Measurements from ENCODE around the gene ETFB.

Gene ETFB

DNA sequence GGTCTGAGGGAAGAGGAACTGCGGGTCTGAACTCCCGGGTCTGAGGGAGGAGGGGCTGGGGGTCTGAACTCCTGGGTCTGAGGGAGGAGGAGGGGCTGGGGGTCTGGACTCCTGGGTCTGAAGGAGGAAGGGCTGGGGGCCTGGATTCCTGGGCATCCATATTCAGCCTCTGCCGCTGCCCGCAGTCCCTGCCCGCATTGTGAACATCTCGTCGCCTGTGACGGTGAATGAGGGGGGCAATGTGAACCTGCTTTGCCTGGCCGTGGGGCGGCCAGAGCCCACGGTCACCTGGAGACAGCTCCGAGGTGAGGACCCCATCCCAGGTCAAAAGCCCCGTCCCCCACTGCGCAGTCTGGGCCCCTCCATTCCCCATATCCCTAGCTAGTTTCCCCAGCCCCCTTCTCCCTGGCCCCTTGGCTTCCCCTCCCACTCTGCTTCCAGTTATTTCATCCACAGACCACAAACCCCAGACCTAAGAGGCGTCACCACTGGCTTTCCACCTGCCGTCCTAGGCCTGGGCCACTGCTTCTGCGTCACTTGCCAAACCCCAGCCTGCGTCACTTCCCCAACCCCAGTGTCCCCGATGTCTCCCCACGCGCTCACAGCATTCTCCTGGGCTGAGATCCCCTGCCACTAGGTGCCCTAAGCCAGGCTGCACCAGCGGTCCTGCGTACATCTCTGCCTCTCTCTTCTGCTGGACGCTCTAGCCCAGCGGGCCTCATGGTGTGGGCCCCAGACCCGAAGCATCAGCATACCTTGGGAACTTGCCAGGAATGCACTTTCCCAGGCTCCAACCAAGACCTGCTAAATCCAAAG is 40.8 kb downstream of the ETFB start:
- no peak for DNase-seq

DNA sequence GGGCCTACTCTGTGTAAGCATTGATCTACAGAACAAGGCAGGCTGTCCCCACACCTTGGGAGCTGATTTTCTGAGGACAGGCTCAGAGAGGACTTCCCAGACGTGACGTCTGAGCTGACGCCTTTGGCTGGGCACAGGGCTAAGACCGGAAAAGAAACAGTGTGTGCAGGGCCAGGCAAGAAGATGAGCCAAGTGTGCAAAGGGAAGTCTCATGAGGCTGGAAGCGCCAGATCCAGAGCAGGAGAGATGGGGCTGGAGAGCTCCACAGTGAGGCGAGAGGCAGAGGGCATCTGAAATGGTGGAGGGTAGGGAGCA is 42.1 kb downstream of the ETFB start:
- DNase-seq: no peak

DNA sequence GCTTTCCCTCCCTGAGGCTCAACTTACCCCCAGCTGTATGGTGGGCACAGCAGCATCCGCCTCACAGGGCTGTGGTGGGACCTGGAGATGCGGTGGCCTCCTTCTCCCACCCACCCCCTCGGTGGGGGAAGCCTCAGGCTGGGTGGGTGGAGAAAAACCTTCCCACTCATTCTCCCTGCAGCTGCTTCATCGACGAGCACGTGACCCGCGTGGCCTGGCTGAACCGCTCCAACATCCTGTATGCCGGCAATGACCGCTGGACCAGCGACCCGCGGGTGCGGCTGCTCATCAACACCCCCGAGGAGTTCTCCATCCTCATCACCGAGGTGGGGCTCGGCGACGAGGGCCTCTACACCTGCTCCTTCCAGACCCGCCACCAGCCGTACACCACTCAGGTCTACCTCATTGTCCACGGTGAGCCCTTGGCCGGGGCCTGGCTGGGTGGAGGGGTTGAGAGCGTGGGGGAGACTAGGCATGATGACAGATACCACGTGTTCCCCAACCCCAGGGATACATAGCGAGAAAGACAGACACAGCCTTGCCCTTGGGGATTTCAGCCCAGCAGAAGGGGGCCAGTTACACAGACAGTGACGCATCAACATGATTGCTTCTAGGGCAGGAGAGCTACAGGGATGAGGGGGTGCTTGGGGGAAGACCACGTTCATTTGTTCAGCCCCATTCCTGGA is 42.6 kb downstream of the ETFB start:
- no peak for DNase-seq

DNA sequence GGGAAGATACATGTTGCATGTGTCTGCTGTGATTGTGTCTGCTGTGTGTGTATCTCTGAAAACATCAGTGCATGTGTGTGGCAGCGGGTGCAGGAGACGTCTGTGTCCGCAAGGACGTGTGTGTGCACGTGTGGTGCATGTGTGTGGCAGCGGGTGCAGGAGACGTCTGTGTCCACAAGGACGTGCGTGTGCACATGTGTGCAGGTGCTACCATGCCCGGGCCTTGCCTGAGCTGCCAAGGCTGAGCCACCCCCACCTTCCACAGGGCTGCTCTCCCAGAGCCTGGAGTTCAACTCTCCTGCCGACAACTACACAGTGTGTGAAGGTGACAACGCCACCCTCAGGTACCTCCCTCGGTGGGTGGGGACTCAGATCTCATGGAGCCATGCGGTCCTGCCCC is 44.4 kb downstream of the ETFB start:
- no peak for DNase-seq

DNA sequence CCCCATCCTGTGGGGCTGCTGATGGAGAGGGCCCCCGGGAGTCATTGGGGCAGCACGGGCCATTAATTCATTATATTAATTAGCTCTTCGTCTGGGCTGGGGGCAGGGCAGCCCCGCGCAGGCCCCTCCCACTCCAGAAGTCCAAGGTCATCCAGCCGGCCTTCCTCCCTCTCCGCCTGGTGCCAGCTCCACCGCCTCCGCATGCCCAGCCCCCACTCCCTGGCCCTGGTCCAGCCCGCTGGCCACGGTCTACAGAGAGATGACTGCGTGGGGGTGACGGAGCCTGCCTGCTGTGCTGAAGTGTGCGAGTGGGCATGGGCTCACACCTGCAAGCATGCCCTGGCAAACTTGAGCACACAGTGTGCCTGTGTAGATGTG is 45.9 kb downstream of the ETFB start:
- DNase-seq: no peak

DNA sequence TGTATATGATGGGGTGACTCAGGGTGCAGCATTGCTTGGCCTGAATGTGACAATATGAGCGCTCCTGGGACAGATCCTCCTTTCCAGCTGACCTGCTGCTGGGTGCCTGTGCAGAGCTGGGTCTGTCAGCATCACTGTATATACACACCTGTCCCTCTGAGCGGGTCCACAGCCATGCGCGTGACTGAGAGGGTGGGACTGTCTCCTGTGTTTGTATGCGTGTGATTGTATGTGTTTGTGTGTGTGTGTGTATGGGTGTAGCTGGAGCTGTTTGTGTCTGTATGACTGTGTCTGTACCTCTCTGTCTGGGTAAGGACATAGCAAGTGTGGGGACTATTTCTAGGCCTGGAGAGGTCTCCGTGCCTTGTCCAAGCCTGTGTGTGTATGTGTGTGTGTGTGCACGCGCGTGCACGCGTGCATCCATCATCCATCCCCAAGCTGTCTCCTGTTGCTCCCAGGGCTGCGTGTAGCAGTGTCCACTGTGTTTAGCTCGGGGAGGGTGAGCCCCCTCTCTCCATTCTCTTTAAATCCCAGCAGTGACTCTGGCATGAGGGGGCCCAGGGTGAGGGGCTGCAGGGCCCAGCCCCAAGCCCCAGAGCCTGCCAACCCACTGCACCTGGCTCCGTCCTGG is 46.4 kb downstream of the ETFB start:
- DNase-seq: no peak

DNA sequence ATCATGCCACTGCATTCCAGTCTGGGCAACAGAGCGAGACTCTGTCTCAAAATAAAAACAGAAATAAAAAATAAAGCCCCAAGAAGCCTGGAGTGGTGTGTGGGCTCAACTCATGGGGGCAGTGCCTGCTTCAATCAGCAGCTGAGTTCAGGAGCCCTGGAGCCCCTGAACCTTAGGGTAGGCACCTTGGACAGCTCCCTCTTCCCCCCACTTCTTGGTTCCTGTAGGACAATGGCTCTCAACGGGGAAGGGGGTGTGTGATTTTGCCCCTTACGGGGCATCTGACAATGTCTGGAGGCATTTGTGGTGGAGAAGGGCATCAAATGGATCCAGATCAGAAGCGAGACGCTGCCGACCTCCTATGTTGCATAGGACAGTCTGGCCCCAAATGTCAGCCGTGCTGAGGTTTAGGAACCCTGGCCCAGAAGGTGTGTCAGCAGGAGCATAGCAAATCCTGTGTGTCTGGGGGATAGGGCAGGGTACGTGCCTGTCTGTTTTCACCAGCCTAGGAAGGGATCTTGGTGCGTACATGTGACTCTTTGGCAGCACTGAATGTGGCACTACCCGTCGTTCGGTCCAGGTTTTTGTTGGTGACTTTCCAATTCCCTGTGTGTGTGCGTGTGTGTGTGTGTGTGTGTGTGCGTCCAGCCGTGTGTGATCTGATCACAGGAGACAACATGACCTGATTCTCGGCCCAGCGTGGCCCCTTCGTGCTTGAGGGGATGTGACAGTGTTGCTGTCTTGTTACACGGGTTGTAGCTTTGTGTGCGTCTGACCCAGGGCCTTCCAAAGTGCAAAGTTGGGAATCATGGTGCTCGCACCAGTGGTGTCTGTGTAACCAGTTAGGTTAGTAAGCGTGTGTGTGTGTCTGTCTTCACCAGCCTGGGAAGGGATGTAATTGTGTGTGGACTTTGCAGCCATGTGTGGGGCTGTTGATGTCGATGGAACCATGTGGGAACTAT is 47.2 kb downstream of the ETFB start:
- DNase-seq: no peak

DNA sequence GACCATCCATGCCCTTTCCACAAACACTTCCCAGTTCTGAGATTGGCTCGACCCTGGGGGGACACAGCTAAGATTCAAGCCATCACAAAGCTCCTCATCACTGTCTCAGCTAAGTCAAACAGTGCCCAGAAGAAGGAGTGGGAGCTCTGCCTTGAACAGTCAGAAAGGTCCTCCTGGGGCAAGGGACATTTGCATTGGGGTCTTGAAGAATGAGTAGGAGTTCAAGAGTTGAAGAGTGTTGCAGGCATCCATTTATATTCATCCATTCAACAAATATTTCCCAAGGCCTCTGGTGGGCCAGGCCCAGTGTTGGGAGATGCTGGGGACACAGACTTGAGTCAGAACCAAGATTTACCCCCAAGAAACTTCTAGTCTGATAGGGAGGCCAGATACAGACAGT is 48.2 kb downstream of the ETFB start:
- DNase-seq: no peak

DNA sequence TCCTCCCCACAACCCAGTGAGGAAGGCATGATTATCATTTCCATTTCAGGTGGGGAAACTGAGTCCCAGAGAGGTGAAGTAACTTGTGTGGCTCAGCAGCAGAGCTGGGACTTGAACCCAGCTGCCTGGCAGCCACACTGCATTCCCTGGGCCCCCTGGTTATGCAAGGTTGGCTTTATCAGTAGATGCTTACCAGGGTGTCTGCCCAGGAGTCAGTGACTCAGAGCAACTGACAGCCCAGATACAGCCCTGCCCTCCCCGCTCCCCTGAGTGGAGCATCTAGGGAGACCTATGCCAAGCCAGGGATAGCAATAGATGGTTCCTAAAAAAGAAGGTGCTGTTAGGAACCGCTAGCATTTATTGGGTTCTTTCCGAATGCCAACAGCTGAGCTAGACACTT is 48.8 kb downstream of the ETFB start:
- DNase-seq: no peak

DNA sequence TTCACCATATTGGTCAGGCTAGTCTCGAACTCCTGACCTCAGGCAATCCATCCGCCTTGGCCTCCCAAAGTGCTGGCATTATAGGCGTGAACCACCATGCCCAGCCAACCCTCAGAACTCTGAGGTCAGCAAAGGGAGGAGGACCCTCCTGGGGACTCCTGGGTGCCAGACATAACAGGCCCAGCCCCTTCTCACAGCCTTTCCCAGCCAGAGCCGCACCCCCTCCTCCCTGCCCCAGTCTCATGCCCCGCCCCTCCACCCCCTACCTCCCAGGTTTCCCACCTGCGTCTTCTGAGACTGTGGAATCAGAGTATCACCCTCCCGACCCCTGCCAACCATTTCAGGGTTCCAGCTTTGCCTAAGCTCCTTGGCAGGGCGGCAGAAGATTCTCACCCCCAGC is 49.5 kb downstream of the ETFB start:
- no peak for DNase-seq

DNA sequence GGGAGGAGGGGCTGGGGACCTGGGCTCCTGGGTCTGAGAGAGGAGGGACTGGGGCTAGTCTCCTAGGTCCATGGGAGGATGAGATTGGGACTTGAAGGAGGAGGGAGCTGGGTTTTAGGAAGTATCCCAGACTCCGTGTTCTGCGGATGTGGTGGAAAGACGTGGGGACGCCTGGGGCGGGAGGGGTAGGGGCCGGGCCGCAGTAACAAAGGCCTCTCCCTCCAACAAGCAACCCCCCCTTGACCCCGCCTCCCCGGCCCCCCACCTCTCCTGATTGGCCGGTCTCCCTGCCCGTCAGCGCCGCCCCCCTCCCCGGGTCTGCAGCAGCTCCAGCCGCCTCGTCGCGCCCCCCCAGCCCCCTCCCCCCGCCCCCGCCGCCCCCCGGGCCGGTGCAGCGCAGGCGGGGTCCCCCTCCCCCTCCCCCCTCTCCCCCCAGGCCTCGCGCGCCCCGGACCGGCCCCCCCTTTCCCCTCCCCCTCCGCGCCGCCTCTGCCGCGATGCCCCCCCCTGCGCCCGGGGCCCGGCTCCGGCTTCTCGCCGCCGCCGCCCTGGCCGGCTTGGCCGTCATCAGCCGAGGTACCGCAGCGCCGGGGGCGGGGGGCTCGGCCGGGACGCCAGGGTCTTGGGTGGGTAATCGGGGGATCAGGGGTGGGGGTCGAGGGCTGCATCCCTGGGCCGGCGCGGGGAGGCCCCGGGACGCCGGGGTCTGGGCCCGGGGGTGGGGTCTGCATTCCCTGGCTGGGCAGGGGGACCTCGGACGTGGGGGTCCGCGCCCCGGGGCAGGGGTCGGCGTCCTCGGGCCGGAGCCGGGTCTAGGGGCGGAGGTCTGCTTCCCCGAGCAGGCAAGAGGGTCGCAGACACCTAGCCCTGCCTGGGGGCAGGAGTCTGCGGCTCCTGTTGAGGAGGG is 54.6 kb downstream of the ETFB start, which contains the start of gene IGLON5:
IGLON5 (plus strand) TSS at position 294 of the 907 bp plus-strand sequence; CDS start at position 498, 204 bp downstream.
- DNase-seq: no peak

DNA sequence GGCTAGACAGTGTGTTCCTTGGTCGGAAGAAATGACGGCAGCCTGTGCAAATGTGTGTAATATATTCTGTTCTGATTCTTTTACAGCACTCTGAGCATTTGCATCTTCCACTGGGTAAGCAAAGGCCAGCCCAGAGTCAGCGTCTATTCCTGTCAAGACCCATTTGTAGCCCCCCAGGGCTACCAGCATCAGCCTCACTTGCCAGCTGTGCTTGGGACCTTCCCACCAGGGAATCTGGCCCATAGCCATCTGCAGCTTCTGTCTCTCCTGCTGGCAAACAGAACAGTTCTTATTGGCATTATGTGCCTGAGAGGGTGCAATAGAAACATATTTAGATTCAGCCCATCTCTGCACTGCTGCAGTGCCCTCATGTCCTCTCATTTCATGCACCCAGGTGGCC is 60.7 kb downstream of the ETFB start:
- no peak for DNase-seq

DNA sequence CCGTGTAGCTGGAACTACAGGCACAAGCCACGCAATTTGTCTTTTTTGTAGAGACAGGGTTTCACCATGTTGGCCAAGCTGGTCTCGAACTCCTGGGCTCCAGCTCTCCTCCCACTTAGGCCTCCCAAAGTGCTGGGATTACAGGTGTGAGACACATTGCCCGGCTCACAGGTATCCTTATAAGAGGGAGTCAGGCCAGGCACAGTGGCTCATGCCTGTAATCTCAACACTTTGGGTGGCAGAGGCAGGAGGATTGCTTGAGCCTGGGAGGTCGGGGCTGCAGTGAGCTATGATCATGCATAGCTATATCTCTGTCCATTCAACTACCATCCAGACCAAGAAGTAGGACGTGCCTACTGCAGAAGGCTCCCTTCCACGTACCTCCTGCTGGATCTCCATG is 64.9 kb downstream of the ETFB start:
- no peak for DNase-seq

DNA sequence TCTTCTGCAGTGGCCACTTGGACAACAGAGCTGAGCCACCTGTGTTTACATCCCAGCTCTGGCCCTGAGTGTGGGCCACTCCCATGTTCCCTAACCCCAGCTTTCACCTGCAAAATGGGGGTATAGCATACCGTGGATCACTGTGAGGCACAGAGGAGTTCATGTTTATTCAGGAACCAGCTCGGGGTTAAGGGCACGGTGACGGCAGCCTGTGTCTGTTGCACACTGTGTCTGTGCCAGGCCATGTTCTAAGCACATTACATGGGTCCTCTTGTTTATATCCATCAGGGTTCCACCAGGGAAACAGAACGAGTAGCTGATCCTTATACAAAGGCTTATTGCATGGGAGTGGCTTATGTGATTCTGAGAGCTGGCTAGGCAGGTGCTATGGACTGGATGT is 68.8 kb downstream of the ETFB start:
- no peak for DNase-seq

DNA sequence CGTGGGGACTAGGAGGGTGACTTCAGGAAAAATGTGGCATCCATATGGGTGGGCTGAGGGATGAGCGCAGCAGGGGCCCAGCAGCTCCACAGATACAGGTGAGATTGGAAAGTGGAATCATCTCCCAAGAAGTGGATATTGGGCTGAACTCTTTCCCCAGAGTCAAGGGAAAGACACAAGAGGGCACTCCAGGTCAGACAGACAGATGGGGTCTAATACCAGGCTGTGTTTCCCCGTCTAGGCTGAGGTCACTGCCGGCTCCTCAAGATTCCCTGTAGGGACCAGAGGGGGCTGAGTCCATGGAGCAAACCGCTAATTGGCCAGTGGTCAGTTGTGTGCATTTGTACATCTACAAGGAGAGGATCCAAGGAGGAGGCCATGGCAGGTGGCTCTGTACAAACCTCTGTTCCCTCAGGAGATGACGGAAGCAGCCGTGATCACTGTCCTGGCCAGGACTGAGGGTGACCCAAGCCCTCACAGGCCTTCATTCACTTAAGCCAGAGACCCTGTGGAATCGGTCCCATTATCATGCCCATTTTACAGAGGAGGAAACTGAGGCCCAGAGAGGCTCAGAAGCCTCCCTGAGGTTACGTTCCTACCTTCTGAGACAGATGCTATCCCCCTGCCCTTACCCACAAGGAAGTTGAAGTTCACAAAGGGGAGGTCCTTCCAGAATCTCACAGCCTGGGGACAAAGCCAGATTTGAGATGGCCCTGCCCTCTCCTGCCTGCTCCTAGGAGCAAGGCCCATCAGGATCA is 69.7 kb downstream of the ETFB start:
- DNase-seq: no peak

DNA sequence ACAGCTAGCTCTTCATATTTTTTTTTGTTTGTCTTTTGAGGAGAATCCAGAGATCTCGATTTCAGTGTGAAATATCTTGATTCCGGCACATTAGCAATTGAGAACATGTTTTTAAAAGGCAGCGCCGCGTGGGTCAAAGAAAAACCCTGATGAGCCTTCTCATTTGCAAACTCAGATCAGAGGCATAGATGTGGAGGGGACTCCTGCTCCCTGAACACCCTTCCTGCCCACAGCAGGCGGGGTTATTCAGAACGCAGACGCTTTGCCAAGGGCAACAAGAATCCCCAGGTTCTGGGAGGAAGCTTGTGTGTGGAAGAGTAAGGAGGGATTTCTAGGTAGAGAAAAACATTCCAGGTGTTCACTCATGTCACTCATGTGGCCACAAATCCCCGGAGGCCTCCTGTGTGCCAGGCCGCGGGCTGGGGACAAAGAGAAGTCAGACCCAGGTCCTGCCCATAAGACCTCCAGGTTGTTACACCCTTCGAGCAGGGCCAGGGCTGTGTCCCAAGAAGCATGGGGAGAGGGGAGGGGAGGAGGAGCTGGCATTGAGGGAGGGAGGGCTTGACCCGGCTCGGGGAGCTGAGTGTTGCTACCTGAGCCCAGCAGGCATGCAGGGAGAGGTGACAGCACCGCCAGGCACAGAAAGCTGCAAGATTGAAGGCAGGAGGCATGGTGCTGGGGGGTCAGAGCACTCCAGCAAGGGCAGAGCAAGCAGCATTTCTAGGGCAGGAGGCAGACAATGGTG is 70.6 kb downstream of the ETFB start:
- no peak for DNase-seq
